NCI-H460 (cell line): Measurements from ENCODE around the gene GRAP2. TPM values are rescaled to one million over a fixed set of nuclear protein-coding genes. Genes with fewer than 3 reads are reported as not detected.

ENCODE experiments used
- DNase-seq: peaks from one replicate; pipeline ENCODE4 v3.0.0-alpha.2; 2016; ENCODE audit warnings: low read depth; ENCODE audit errors: extremely low read depth
- total RNA-seq: library from RNA; depleted of rRNA; stranded (reverse); fragments of >200 nt; shearing (Covaris generic); gene quantifications from 2 replicates; pipeline ENCODE4 v1.2.3, GENCODE V29; 2014

The GRAP2 gene
- total RNA-seq, 1 experiment from 2014 or later, result 0.02 TPM

GRCh38 chr22:39923696-39924095 lies 22.8 kb downstream of the GRAP2 start:
- no peak for DNase-seq

DNA sequence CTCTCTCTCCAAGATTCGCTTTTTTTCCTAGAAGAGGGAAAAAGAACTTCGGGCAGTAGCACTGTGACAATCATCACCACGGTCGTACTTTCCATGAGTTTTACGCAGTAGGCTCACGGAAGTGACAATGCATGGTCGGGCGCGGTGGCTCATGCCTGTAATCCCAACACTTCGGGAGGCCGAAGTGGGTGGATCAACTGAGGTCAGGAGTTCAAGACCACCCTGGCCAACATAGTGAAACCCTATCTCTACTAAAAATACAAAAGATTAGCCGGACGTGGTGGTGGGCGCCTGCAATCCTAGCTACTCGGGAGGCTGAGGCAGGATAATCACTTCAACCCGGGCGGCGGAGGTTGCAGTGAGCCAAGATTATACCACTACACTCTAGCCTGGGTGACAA lies 23.4 kb downstream of the GRAP2 start:
- no peak for DNase-seq

- no peak for DNase-seq
Measured at GRCh38 chr22:39925273-39925672, 24.4 kb downstream of the GRAP2 start.

- no peak for DNase-seq
Measured at GRCh38 chr22:39925909-39926679, 25.2 kb downstream of the GRAP2 start.

DNA sequence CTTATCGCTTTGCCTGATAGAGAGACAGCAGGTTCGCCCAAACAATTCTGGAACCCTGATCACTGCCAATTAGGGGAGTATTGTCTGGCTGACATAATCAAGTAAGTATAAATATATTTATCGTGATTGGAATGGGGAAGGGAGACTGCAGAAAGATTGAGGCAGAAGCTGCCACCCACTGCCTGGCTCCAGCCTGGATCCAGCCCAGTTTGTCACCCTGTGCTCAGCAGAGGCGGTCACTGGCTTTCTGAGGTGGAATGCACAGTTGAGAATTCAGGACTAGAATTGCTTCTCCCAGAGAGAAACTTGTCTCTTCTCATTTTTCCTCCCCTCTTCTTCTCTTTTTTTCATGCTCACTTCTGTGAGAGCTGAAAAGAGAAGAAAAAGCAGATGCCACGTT lies 25.9 kb downstream of the GRAP2 start:
- DNase-seq, result no peak

DNA sequence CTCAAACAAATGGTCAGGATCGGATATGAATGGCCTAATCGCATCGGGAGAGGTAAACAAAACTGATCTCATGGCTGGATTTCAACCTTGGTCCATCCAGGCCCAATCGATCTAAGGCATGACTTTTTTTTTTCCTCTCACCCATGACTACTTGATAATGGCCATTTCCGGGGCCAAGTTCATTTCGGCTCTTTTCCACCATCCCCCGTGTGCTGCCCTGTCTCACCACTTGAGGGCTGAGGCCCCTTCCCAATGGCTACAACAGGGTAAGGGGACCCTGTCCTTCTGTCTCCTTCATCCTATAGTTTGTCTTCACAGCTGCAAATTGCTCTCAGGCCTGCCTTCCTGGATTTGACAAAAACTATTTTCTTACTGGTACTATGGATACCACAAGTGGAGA lies 26.7 kb downstream of the GRAP2 start:
- no peak for DNase-seq

DNA sequence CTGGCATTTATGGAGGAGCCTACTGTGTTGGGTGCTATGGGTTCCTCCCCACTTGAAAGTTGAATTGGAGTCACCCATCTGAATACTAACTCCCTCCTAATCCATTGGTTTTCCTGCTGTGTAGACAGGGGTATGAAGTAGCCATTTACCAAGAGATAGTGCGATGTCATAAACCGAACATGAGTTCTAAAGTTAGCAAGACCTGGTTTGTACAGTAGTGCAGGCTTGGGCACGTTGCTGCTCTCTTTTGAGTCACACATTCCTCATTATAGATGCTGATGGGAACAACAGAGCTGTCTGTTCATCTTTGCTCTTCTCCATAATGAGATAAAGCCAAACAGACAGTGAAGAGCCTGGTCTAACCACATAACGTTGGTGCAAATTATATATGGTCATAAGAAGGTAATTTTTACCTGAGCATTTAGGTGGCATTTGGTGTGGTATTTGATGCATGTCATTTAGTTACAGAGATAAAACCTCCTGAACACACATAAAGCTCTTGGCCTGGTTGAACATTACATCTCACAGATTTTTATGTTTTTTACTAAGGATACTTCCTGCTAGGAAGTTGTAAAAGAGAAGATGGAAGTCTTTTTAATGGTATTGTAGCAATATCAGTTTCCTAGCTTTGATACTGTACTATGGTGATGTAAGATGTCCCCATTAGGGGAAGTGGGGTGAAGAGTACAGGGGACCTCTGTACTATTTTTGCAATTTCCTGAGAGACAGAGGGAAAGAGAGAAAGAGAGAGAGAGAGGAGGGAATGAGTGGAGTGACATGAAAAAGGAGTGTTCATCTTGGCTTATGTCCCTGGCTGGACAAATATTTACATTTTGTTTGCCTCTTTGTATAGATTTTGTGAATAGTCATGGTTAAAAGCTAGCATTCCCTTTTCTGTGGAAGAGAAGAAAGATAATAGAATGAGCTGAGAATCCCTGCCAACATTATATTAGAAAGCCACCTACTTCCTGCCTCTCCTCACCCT lies 27.9 kb downstream of the GRAP2 start:
- no peak for DNase-seq

DNA sequence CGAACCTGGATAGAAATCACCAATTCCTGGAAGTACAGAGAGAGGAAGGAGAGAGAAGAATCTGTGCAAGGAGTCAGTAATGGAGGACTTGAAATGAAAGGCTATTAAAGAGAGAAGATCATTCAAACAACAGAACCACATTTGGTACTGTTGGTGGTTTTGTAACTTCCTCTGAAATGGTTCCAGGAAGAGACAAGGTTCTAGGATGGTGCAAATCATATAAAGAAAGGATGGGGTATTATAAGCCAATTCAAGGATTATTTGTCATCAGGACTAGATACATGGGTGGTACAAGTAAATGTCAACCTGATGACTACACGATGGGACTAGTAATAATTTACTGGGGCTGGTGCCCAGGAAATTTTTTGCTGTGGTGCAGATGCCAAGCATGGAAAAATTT lies 30.4 kb downstream of the GRAP2 start:
- DNase-seq, result no peak

DNA sequence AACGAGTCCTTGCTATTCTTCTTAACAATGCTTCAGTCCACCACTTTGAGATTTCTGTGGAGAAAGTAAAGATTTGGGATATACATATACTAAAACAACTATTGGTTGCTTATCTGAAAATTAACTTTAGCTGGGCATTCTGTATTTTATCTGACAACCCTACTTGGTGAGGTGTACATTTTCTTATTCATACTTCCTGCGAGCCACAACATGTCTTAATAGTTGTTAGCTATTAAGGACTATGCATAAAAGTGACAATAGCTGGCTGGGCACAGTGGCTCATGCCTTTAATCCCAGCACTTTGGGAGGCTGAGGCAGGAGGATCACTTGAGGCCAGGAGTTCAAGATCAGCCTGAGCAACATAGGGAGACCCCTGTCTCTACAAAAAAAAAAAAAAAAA lies 31.3 kb downstream of the GRAP2 start:
- DNase-seq, result no peak

- DNase-seq, result peak; percentile 24
Measured at GRCh38 chr22:39932918-39933649, 32.2 kb downstream of the GRAP2 start.

GRCh38 chr22:39933741-39934140 lies 32.9 kb downstream of the GRAP2 start:
- DNase-seq, result no peak

- no peak for DNase-seq
Measured at GRCh38 chr22:39935116-39935515, 34.2 kb downstream of the GRAP2 start.

DNA sequence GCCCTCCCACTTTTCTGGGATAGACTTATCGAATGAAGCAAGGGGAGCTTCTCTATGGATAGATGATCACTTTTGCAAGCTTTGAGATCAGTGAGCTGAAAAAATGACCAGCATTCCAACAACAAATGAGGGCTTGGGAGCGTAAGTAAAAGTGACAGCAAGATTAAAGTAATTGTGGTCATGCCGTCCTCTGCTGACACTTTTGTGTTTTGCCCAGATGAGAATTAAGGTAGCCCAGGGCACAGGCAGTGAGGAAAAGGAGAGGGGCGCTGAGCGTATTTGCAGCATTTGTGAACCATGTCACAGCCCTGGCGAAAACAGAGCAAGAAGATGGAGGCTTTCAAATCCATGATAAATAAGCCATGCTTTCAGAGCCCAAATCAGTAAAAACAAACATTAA lies 34.7 kb downstream of the GRAP2 start:
- no peak for DNase-seq

GRCh38 chr22:39936523-39937145 lies 35.8 kb downstream of the GRAP2 start:
- no peak for DNase-seq

DNA sequence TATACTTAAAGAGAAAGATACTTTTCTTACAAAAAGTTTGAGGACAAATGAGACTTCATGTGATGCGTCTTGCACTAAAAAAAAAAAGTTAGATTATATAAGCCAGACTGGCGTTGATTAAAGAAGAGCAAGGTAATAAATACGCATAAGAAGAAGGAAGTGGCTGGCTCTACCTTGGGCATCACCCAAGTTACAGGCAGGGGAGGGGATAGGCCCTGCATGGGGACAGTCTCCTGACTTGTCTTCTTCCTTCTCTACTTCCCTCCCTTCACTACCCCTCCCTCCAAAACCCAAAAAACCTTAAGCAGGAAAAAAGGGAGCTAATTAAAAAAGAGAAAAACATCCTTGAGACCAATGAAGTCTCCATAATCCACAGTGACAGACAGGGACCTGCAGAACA lies 37.0 kb downstream of the GRAP2 start:
- DNase-seq, result no peak

DNA sequence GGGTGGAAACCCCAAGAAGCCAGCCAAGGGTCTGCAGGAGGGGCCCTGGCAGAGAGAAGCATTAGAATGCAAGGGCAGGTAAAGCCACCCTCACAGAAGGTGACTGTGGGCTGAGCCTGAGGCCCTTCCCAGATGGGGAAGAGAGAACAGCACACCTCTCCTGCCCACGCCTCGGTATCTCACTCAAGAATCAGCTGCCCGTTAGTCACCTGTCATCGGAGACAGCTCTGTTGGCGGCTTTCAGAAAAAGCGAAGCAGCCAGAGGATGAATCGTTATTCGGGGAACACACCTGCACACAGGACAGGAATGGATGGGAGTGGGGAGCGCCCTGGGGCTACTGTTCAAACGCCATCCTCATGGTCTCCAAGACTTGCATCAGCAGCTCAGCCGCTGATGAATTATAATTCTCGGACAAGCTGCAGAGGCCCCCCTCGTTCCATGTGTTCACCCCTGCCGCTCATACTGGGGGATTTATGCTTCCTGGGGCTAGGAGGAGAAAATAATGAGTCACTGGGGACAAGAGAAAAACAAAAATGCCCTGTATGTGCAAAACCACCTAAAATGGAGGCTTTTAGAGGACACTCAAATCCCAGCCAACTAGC lies 37.7 kb downstream of the GRAP2 start:
- DNase-seq, result no peak

- DNase-seq, result no peak
Measured at GRCh38 chr22:39939830-39940229, 38.9 kb downstream of the GRAP2 start.

GRCh38 chr22:39940757-39941305 lies 39.9 kb downstream of the GRAP2 start:
- DNase-seq, result no peak

DNA sequence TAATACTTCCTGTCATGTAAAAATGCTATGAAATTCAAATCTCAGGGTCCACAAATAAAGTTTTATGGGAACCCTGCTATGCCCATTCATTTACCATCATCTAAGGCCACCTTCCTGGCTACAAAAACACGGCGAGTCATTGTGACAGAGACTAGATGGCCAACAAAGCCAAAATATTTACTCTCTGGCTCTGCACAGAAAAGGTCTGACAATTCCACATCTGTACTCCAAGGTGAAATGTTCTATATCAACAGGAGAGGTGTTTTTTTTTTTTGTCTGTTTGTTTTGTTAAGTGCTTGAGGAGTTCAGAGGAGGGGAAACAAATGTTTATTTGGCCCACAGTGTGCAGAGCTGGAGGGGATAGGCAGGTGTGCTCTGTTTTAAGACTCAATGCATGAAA lies 40.7 kb downstream of the GRAP2 start:
- DNase-seq, result no peak
